Mucosa of rectum (tissue), 2 donors: Measurements from ENCODE around the gene RNF4.

ENCODE experiments used
- H3K27ac ChIP-seq, 2 donors: one replicate each; pipeline ENCODE4 v1.7.0; 2013; ENCODE audit warnings: inconsistent platforms in 2 of 2, low read depth in 2 of 2, low read length in 2 of 2
- H3K27me3 ChIP-seq, 2 donors: one replicate each; pipeline ENCODE4 v1.7.0; 2013; ENCODE audit warnings: low read length in 2 of 2; ENCODE audit not compliant: control insufficient read depth in 2 of 2, insufficient read depth in 2 of 2
- H3K36me3 ChIP-seq, 2 donors: one replicate each; pipeline ENCODE4 v1.7.0; 2013; ENCODE audit warnings: low read length in 2 of 2; ENCODE audit not compliant: control insufficient read depth in 2 of 2, insufficient read depth in 2 of 2
- H3K4me1 ChIP-seq, 2 donors: one replicate each; pipeline ENCODE4 v1.7.0; 2013; ENCODE audit warnings: low read length in 2 of 2, mild to moderate bottlenecking in 1 of 2; ENCODE audit not compliant: control insufficient read depth in 2 of 2, insufficient read depth in 2 of 2
- H3K4me3 ChIP-seq, 2 donors: one replicate each; pipeline ENCODE4 v1.7.0; 2013; ENCODE audit warnings: low read length in 2 of 2
- H3K9ac ChIP-seq, 2 donors: one replicate each; pipeline ENCODE4 v1.7.0; 2013; ENCODE audit warnings: low read length in 2 of 2, low read depth in 1 of 2, mild to moderate bottlenecking in 1 of 2
- H3K9me3 ChIP-seq, 2 donors: one replicate each; pipeline ENCODE4 v1.7.0; 2013; ENCODE audit warnings: low read length in 2 of 2; ENCODE audit not compliant: control insufficient read depth in 2 of 2
- donor health status: healthy.
- donor health status: Normal muscosa, but diverticular disease.

The RNF4 gene

DNA sequence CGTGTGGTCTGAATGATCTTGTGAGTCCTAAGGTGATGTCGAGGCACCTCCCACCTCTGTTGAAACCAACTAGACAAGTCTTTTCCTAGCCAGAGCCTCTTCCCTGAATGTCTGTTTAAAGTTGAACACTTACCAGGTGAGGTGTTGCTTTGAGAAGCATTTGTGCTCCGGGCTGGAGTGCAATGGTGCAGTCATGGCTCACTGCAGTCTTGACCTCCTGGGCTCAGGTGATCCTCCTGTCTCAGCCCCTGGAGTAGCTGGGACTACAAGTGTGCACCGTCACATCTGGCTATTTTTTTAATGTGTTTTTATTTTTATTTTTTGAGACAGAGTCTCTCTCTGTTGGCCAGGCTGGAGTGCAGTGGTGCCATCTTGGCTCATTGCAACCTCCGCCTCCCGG lies 18.1 kb downstream of the RNF4 start:
- Histone ChIP-seq H3K36me3 (peaks cover 21 to 26% of the 10 kb centered on the region in 2 donors), H3K4me3 (no peak overlapping the region), H3K9ac (no peak overlapping the region), H3K27me3 (no peaks in the 10 kb centered on the region), H3K4me1 (peaks cover 43 to 44% of the 10 kb centered on the region in 2 donors), H3K27ac (no peak overlapping the region), H3K9me3 (no peaks in the 10 kb centered on the region)

- Histone ChIP-seq H3K27ac (no peak overlapping the region), H3K9ac (no peak overlapping the region), H3K27me3 (no peaks in the 10 kb centered on the region), H3K9me3 (no peaks in the 10 kb centered on the region), H3K4me1 (peaks cover 37 to 38% of the 10 kb centered on the region in 2 donors), H3K4me3 (no peak overlapping the region), H3K36me3 (peaks cover 26 to 31% of the 10 kb centered on the region in 2 donors)
Measured at GRCh38 chr4:2487632-2488031, 18.7 kb downstream of the RNF4 start.

DNA sequence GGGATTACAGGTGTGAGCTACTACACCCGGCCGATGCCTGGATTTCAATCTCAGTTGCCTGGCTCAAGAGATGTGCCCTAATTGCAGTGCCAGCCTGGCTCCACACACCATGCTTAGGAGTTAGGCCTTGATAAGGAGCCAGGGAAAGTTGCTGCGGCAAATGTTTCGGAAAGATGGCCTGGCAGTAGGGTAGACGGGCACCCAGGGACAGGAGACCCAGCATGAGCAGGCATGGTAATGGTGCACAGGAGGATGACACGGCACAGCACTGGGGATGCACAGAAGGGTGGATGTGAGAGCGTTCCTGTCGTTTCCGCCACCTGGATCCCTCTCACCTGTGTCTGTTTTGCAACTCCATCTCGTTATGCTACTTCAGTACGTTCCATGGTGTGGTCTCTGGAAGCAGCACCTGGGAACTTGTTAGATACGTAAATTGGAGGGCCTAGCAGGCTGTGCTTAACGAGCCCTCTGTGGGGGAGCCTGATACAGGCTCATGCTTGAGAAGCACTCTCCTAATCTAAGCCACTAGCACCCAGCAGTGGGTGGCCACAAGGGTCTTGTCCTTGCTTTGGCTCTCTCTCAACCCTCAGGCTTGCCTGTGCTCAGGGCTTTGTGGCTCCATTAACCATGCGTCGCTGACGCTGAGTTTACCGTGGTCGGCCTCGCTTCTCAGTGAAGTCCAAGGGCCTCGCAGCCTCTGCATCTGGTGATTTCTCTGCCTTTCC lies 20.3 kb downstream of the RNF4 start:
- H3K4me1 ChIP-seq = peaks cover 27 to 28% of the 10 kb centered on the region in 2 donors
- H3K36me3 ChIP-seq = peaks cover 31 to 38% of the 10 kb centered on the region in 2 donors
- H3K4me3 ChIP-seq = no peak overlapping the region

GRCh38 chr4:2489841-2490552 lies 21.1 kb downstream of the RNF4 start:
- H3K36me3 ChIP-seq = peaks cover 31 to 40% of the 10 kb centered on the region in 2 donors
- H3K27ac ChIP-seq = no peak overlapping the region
- H3K4me1 ChIP-seq = peaks cover 20 to 21% of the 10 kb centered on the region in 2 donors

More for the DNA sequence above, 20.3 kb downstream of the RNF4 start:
- no peak overlapping the region for H3K27ac ChIP-seq
- H3K9ac ChIP-seq = no peak overlapping the region
- no peaks in the 10 kb centered on the region for H3K9me3 ChIP-seq
- no peaks in the 10 kb centered on the region for H3K27me3 ChIP-seq

GRCh38 chr4:2492970-2493369 lies 24.1 kb downstream of the RNF4 start:
- H3K4me1 ChIP-seq = peaks cover 0 to under 1% of the 10 kb centered on the region in 2 donors
- H3K36me3 ChIP-seq = peaks cover 46 to 61% of the 10 kb centered on the region in 2 donors
- no peaks in the 10 kb centered on the region for H3K9me3 ChIP-seq
- no peak overlapping the region for H3K27ac ChIP-seq
- H3K4me3 ChIP-seq = no peak overlapping the region
- no peaks in the 10 kb centered on the region for H3K27me3 ChIP-seq
- no peak overlapping the region for H3K9ac ChIP-seq

More at GRCh38 chr4:2489841-2490552, 21.1 kb downstream of the RNF4 start:
- Histone ChIP-seq H3K4me3 (no peak overlapping the region), H3K9ac (no peak overlapping the region), H3K27me3 (no peaks in the 10 kb centered on the region), H3K9me3 (no peaks in the 10 kb centered on the region)

- no peaks in the 10 kb centered on the region for H3K9me3 ChIP-seq
- H3K27me3 ChIP-seq = no peaks in the 10 kb centered on the region
- no peak overlapping the region for H3K27ac ChIP-seq
- no peak overlapping the region for H3K9ac ChIP-seq
- H3K36me3 ChIP-seq = peaks cover 43 to 59% of the 10 kb centered on the region in 2 donors
- H3K4me1 ChIP-seq = no peaks in the 10 kb centered on the region
- no peak overlapping the region for H3K4me3 ChIP-seq
Measured at GRCh38 chr4:2494992-2495391, 26.1 kb downstream of the RNF4 start.

GRCh38 chr4:2497324-2497723 lies 28.4 kb downstream of the RNF4 start:
- no peaks in the 10 kb centered on the region for H3K27me3 ChIP-seq
- H3K9me3 ChIP-seq = no peaks in the 10 kb centered on the region
- H3K4me1 ChIP-seq = no peaks in the 10 kb centered on the region
- H3K27ac ChIP-seq = no peak overlapping the region
- H3K4me3 ChIP-seq = no peak overlapping the region
- peaks cover 45 to 63% of the 10 kb centered on the region in 2 donors for H3K36me3 ChIP-seq
- no peak overlapping the region for H3K9ac ChIP-seq

DNA sequence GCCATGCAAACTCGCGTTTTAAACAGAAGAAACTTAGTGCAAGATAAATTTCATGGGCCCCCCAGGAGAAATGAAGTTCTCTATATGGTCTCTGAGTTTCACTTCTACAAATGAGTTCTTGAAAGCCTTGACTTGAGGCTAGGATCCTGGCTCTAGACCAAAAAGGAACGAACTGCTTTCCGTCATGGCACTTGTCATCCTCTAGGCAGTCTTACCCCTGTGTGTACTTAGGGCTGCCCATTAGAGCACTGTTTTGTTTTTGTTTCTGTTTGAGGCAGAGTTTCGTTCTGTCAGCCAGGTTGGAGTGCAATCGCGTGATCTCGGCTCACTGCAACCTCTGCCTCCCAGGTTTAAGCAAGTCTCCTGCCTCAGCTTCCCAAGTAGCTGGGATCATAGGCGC lies 29.0 kb downstream of the RNF4 start:
- H3K27ac ChIP-seq = no peak overlapping the region
- no peaks in the 10 kb centered on the region for H3K27me3 ChIP-seq
- H3K4me3 ChIP-seq = no peak overlapping the region
- no peak overlapping the region for H3K9ac ChIP-seq
- H3K9me3 ChIP-seq = no peaks in the 10 kb centered on the region
- H3K4me1 ChIP-seq = no peaks in the 10 kb centered on the region
- H3K36me3 ChIP-seq = peaks cover 43 to 56% of the 10 kb centered on the region in 2 donors

GRCh38 chr4:2500547-2500946 lies 31.6 kb downstream of the RNF4 start:
- Histone ChIP-seq H3K27ac (no peak overlapping the region), H3K9ac (no peak overlapping the region), H3K36me3 (peaks cover 39 to 46% of the 10 kb centered on the region in 2 donors), H3K4me1 (no peaks in the 10 kb centered on the region), H3K4me3 (no peak overlapping the region), H3K9me3 (no peaks in the 10 kb centered on the region), H3K27me3 (no peaks in the 10 kb centered on the region)

GRCh38 chr4:2501034-2501594 lies 32.2 kb downstream of the RNF4 start:
- H3K36me3 ChIP-seq = peaks cover 40 to 47% of the 10 kb centered on the region in 2 donors
- H3K4me1 ChIP-seq = no peaks in the 10 kb centered on the region
- no peaks in the 10 kb centered on the region for H3K27me3 ChIP-seq
- H3K27ac ChIP-seq = no peak overlapping the region
- H3K4me3 ChIP-seq = no peak overlapping the region
- H3K9me3 ChIP-seq = no peaks in the 10 kb centered on the region
- no peak overlapping the region for H3K9ac ChIP-seq
